GM12891 (cell line): ENCODE measurements around the gene TNS3.

ENCODE experiments used
- PAX5 ChIP-seq: IDR thresholded peaks from 2 replicates; pipeline ENCODE4 v1.6.1; 2011; ENCODE audit warnings: low read length, moderate library complexity, mild to moderate bottlenecking; ENCODE audit not compliant: insufficient read depth, severe bottlenecking
- POLR2A ChIP-seq: IDR thresholded peaks from 2 replicates; pipeline ENCODE4 v1.6.1; 2011; ENCODE audit warnings: low read depth, low read length, control low read depth
- POLR2AphosphoS5 ChIP-seq: IDR thresholded peaks from 2 replicates; pipeline ENCODE4 v1.6.1; 2011; ENCODE audit warnings: low read depth, low read length, control low read depth
- SPI1 ChIP-seq: IDR thresholded peaks from 2 replicates; pipeline ENCODE4 v1.6.1; 2011; ENCODE audit warnings: low read depth, low read length, control low read depth
- TAF1 ChIP-seq: IDR thresholded peaks from 2 replicates; pipeline ENCODE4 v1.6.1; 2011; ENCODE audit warnings: low read depth, low read length, control low read depth

GRCh38 chr7:47332213-47332612, 249.7 kb downstream of the TNS3 start:
- TF ChIP-seq POLR2A (no peak), POLR2AphosphoS5 (no peak), SPI1 (no peak), TAF1 (no peak), PAX5 (no peak)
